Common myeloid progenitor, CD34-positive (primary cell): ENCODE data around the gene TBC1D12.

Source experiments
- CTCF ChIA-PET: fragments of 350-600 bp; sonication (Branson Sonifier 250); formaldehyde crosslinking; loops from one replicate; lab custom pipeline; 2021; ENCODE audit warnings: antibody characterized with exemption; lab: Charles Lee
- POLR2A ChIA-PET: fragments of 350-600 bp; sonication (Branson Sonifier 250); formaldehyde crosslinking; loops from one replicate; lab custom pipeline; 2021; ENCODE audit warnings: antibody characterized with exemption; lab: Charles Lee
- DNase-seq, 3 donors: peaks; one replicate each; pipeline versions ENCODE4 v3.0.0 to v3.0.0-alpha.2; 2013
- H3K27ac ChIP-seq, 2 experiments: 1 replicate in 1 of 2; 2 replicates in 1 of 2; pipeline ENCODE4 v1.7.0; 2013; ENCODE audit warnings: inconsistent platforms in 2 of 2, low read length in 2 of 2, mild to moderate bottlenecking in 2 of 2, low read depth in 1 of 2, moderate library complexity in 1 of 2; ENCODE audit not compliant: severe bottlenecking in 2 of 2, insufficient read depth in 1 of 2, poor library complexity in 1 of 2
- H3K27me3 ChIP-seq, 5 experiments: replicated peaks in 2 of 5; 1 replicate in 3 of 5; 2 replicates in 2 of 5; pipeline versions ENCODE4 v1.6.1 to v1.7.0; 2013; ENCODE audit warnings: low read length in 4 of 5, mild to moderate bottlenecking in 2 of 5, moderate library complexity in 2 of 5, inconsistent platforms in 1 of 5; ENCODE audit not compliant: insufficient read depth in 5 of 5, control insufficient read depth in 4 of 5
- H3K36me3 ChIP-seq, 4 experiments: 1 replicate in 2 of 4; 2 replicates in 2 of 4; pipeline versions ENCODE4 v1.6.1 to v1.7.0; 2013; ENCODE audit warnings: low read length in 3 of 4, control low read depth in 1 of 4, mild to moderate bottlenecking in 1 of 4; ENCODE audit not compliant: control insufficient read depth in 4 of 4, insufficient read depth in 4 of 4
- H3K4me1 ChIP-seq, 4 experiments: 1 replicate in 3 of 4; 2 replicates in 1 of 4; pipeline versions ENCODE4 v1.6.1 to v1.7.1; 2013; ENCODE audit warnings: low read length in 3 of 4, mild to moderate bottlenecking in 3 of 4, control low read depth in 1 of 4, inconsistent platforms in 1 of 4, moderate library complexity in 1 of 4; ENCODE audit not compliant: control insufficient read depth in 4 of 4, insufficient read depth in 4 of 4; ENCODE audit errors: control extremely low read depth in 1 of 4
- H3K4me3 ChIP-seq, 7 experiments: 1 replicate in 4 of 7; 2 replicates in 3 of 7; pipeline versions ENCODE4 v1.5.1 to v1.7.0; 2013; ENCODE audit warnings: mild to moderate bottlenecking in 7 of 7, low read length in 6 of 7, moderate library complexity in 6 of 7, inconsistent platforms in 2 of 7, low read depth in 2 of 7, control low read depth in 1 of 7; ENCODE audit not compliant: insufficient read depth in 4 of 7, control insufficient read depth in 1 of 7; ENCODE audit errors: extremely low read depth in 1 of 7
- H3K9me3 ChIP-seq, 5 experiments: 1 replicate in 4 of 5; 2 replicates in 1 of 5; pipeline versions ENCODE4 v1.6.1 to v1.7.1; 2013; ENCODE audit warnings: low read length in 4 of 5, mild to moderate bottlenecking in 2 of 5, inconsistent platforms in 1 of 5, low read depth in 1 of 5, moderate library complexity in 1 of 5; ENCODE audit not compliant: control insufficient read depth in 4 of 5, insufficient read depth in 2 of 5; ENCODE audit errors: control extremely low read depth in 1 of 5
- WGBS: methylation state at CpG from one replicate; pipeline ENCODE4 v1.1.5; 2013; ENCODE audit not compliant: insufficient coverage; 5-methylcytosine and 5-hydroxymethylcytosine counted together

Gene TBC1D12

GRCh38 chr10:94403380-94404213 is 1.3 kb downstream of the TBC1D12 start:
- POLR2A ChIA-PET, result interaction anchor here (0.6 to 1.2 kb wide), 2 partner anchors 1089 to 1601 kb away, joined by 3 read pairs; no protein-coding TSS in a partner anchor
- 0% methylated on average over 45 of the region's 51 CpGs for WGBS
- DNase-seq, result peak; percentile 70 to 90 (median 85)
- peak overlapping the region; percentile 53 to 88 (median 61) for H3K4me3 ChIP-seq
- H3K36me3 ChIP-seq, result no peaks in the 10 kb centered on the region
- H3K27ac ChIP-seq, result no peak overlapping the region
- no peaks in the 10 kb centered on the region for H3K9me3 ChIP-seq
- H3K4me1 ChIP-seq, result peaks cover 0 to 18% (median 13%) of the 10 kb centered on the region in 4 experiments
- H3K27me3 ChIP-seq, result peaks cover 0 to 9% (median 2%) of the 10 kb centered on the region in 5 experiments
- CTCF ChIA-PET, result no interaction called here

- CTCF ChIA-PET, result no interaction called here
- no peak for DNase-seq
Observed at GRCh38 chr10:94405406-94405805, 3.1 kb downstream of the TBC1D12 start.

GRCh38 chr10:94407668-94408067 is 5.3 kb downstream of the TBC1D12 start:
- no peaks in the 10 kb centered on the region for H3K36me3 ChIP-seq
- H3K27me3 ChIP-seq, result peaks cover 0 to 2% (median 0%) of the 10 kb centered on the region in 5 experiments
- ChIA-PET CTCF (interaction anchor here (0.6 to 0.7 kb wide), 2 partner anchors 26 to 499 kb away, joined by 3 to 5 read pairs; no protein-coding TSS in a partner anchor), POLR2A (no interaction called here)
- no peaks in the 10 kb centered on the region for H3K9me3 ChIP-seq
- H3K4me3 ChIP-seq, result no peak overlapping the region
- no peak for DNase-seq
- WGBS, result 86% methylated on average over 2 of the region's 3 CpGs
- no peak overlapping the region for H3K27ac ChIP-seq
- H3K4me1 ChIP-seq, result peaks cover 0 to 13% (median 7%) of the 10 kb centered on the region in 4 experiments

More at GRCh38 chr10:94405406-94405805, 3.1 kb downstream of the TBC1D12 start:
- POLR2A ChIA-PET, result no interaction called here
- peaks cover 0 to 18% (median 13%) of the 10 kb centered on the region in 4 experiments for H3K4me1 ChIP-seq
- H3K36me3 ChIP-seq, result no peaks in the 10 kb centered on the region
- no peak overlapping the region for H3K27ac ChIP-seq
- H3K9me3 ChIP-seq, result no peaks in the 10 kb centered on the region
- peaks cover 0 to 5% (median 2%) of the 10 kb centered on the region in 5 experiments for H3K27me3 ChIP-seq
- no peak overlapping the region for H3K4me3 ChIP-seq

GRCh38 chr10:94409021-94409657 is 6.8 kb downstream of the TBC1D12 start:
- DNase-seq, result no peak
- H3K9me3 ChIP-seq, result no peaks in the 10 kb centered on the region
- H3K4me3 ChIP-seq, result no peak overlapping the region
- WGBS, result no CpG with 5 or more reads among the region's 7 CpGs
- ChIA-PET CTCF (no interaction called here), POLR2A (no interaction called here)
- H3K27me3 ChIP-seq, result peaks cover 0 to 2% (median 0%) of the 10 kb centered on the region in 5 experiments
- no peaks in the 10 kb centered on the region for H3K36me3 ChIP-seq
- H3K27ac ChIP-seq, result no peak overlapping the region
- H3K4me1 ChIP-seq, result peaks cover 0 to 5% (median 2%) of the 10 kb centered on the region in 4 experiments

- CTCF ChIA-PET, result interaction anchor here (1.2 kb wide), 2 partner anchors 33 to 114 kb away, joined by 3 read pairs; no protein-coding TSS in a partner anchor
- Histone ChIP-seq H3K27ac (no peak overlapping the region), H3K4me3 (no peak overlapping the region), H3K36me3 (no peaks in the 10 kb centered on the region), H3K27me3 (no peaks in the 10 kb centered on the region), H3K4me1 (peaks cover 0 to 5% (median 0%) of the 10 kb centered on the region in 4 experiments), H3K9me3 (no peaks in the 10 kb centered on the region)
- POLR2A ChIA-PET, result no interaction called here
- no peak for DNase-seq
- 100% methylated on average over 1 of the region's 3 CpGs for WGBS
Observed at GRCh38 chr10:94411304-94411703, 9.0 kb downstream of the TBC1D12 start.

- CTCF ChIA-PET, result interaction anchor here (0.7 to 1.2 kb wide), 2 partner anchors 10 to 116 kb away, joined by 3 read pairs; no protein-coding TSS in a partner anchor
- Histone ChIP-seq H3K27ac (no peak overlapping the region), H3K4me1 (peaks cover 0 to 5% (median 0%) of the 10 kb centered on the region in 4 experiments), H3K27me3 (no peaks in the 10 kb centered on the region), H3K4me3 (no peak overlapping the region), H3K9me3 (no peaks in the 10 kb centered on the region), H3K36me3 (no peaks in the 10 kb centered on the region)
- WGBS, result 100% methylated on average over 1 of the region's 3 CpGs
- POLR2A ChIA-PET, result interaction anchor here (0.7 kb wide), 1 partner anchor 179 kb away, joined by 3 read pairs; no protein-coding TSS in a partner anchor
- DNase-seq, result no peak
Observed at GRCh38 chr10:94412449-94412848, 10.1 kb downstream of the TBC1D12 start.
